Measurements from ENCODE around the gene FMNL2.

DNA sequence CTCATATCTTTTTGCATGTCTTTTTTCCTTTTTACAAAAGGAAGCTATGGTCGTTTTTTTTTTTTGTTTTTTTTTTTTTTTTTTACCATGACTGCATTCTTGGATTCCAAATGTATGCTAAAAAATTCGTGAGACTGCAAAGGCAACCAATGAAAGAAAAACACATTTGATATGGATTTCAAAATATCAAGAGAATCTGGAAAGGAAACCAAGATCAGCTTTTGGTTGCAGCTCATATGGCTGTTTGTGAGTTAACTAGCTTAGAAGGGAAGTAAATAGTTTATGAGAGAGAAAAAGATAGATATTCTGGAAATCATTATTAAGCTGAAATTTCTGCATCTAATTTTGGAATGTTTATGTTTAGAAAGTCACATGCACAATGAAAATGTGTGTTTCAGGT is 272.0 kb downstream of the FMNL2 start:
- TF ChIP-seq, protein P1, sequence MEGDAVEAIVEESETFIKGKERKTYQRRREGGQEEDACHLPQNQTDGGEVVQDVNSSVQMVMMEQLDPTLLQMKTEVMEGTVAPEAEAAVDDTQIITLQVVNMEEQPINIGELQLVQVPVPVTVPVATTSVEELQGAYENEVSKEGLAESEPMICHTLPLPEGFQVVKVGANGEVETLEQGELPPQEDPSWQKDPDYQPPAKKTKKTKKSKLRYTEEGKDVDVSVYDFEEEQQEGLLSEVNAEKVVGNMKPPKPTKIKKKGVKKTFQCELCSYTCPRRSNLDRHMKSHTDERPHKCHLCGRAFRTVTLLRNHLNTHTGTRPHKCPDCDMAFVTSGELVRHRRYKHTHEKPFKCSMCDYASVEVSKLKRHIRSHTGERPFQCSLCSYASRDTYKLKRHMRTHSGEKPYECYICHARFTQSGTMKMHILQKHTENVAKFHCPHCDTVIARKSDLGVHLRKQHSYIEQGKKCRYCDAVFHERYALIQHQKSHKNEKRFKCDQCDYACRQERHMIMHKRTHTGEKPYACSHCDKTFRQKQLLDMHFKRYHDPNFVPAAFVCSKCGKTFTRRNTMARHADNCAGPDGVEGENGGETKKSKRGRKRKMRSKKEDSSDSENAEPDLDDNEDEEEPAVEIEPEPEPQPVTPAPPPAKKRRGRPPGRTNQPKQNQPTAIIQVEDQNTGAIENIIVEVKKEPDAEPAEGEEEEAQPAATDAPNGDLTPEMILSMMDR (IDR thresholded peaks at IDR 0.05; ENCODE audit: low read depth, low read length, missing input control): no peak
- TF ChIP-seq, protein P2, sequence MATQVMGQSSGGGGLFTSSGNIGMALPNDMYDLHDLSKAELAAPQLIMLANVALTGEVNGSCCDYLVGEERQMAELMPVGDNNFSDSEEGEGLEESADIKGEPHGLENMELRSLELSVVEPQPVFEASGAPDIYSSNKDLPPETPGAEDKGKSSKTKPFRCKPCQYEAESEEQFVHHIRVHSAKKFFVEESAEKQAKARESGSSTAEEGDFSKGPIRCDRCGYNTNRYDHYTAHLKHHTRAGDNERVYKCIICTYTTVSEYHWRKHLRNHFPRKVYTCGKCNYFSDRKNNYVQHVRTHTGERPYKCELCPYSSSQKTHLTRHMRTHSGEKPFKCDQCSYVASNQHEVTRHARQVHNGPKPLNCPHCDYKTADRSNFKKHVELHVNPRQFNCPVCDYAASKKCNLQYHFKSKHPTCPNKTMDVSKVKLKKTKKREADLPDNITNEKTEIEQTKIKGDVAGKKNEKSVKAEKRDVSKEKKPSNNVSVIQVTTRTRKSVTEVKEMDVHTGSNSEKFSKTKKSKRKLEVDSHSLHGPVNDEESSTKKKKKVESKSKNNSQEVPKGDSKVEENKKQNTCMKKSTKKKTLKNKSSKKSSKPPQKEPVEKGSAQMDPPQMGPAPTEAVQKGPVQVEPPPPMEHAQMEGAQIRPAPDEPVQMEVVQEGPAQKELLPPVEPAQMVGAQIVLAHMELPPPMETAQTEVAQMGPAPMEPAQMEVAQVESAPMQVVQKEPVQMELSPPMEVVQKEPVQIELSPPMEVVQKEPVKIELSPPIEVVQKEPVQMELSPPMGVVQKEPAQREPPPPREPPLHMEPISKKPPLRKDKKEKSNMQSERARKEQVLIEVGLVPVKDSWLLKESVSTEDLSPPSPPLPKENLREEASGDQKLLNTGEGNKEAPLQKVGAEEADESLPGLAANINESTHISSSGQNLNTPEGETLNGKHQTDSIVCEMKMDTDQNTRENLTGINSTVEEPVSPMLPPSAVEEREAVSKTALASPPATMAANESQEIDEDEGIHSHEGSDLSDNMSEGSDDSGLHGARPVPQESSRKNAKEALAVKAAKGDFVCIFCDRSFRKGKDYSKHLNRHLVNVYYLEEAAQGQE (IDR thresholded peaks at IDR 0.05): no peak
- TF ChIP-seq YY1 (IDR thresholded peaks at IDR 0.05) (no peak), EGR1 (IDR thresholded peaks at IDR 0.05; ENCODE audit: low read depth in 2 of 2) (no peak), RAD21 (IDR thresholded peaks at IDR 0.05) (no peak)
- TF ChIP-seq, protein P3, sequence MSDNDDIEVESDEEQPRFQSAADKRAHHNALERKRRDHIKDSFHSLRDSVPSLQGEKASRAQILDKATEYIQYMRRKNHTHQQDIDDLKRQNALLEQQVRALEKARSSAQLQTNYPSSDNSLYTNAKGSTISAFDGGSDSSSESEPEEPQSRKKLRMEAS (IDR thresholded peaks at IDR 0.05): no peak
